CD4-positive, alpha-beta T cell treated with Interleukin-10 for 1 hour (primary cell): ENCODE measurements around the gene RBM47.
A peak's percentile ranks its signal among the peaks of the same experiment; 100 is the strongest.
"Not testable (repeated sequence)": the region's sequence is repeated elsewhere in the genome, so short reads cannot be mapped to it uniquely, and the experiment has no call there.

ENCODE experiments used
- DNase-seq: peaks from one replicate; pipeline ENCODE4 v3.0.0-alpha.2; 2020

The RBM47 gene

GRCh38 chr4:40559585-40560465 is 69.8 kb downstream of the RBM47 start:
- DNase-seq, result no peak

- no peak for DNase-seq
Observed at GRCh38 chr4:40557736-40558135, 71.9 kb downstream of the RBM47 start.

DNA sequence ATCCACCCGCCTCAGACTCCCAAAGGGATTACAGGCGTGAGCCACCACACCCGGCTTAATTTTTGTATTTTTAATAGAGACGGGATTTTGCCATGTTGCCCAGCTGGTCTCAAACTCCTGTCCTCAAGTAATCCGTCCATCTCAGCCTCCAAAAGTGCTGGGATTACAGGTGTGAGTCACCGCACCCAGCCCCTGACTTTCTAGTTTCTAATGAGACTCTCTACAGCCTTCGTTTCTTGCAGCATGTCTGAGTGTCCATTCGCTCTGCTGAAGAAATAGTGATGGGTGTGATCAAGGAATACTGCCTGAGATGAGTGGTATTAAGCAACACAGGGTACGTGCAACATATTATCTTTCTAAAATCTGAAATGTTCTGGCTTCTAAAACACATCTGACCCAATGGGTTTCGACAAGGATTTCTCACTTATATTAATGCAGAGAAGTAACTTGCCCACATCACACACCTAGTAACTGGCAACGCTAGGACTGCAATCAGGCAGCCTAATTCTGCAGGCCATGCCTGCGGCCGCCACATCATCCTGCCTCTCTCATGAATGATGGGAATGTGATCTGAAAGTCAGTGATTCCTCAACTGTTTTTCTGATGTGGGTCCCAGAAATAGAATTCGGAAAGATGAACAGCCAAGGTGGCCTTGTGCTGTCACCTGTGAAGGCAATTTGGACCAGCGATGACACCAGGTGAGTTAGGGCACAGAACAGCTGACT is 74.3 kb downstream of the RBM47 start:
- DNase-seq, result no peak

DNA sequence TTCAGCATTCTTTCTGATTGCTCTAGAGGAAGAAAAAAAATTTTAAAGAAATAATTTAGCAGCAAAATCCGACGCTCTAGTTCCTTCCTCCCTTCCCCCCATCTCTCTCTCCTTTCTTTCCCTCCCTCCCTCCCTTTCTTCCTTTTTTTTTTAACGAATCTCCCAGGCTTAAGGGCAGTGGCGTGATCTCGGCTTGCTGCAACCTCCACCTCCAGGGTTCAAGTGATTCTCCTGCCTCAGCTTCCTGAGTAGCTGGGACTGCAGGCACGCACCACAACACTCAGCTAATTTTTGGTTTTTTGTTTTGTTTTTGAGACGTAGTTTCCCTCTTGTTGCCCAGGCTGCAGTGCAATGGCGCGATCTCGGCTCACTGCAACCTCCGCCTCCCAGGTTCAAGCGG is 75.0 kb downstream of the RBM47 start:
- not testable (repeated sequence) for DNase-seq

GRCh38 chr4:40553995-40554394 is 75.7 kb downstream of the RBM47 start:
- DNase-seq, result peak; percentile 17

GRCh38 chr4:40552536-40552935 is 77.1 kb downstream of the RBM47 start:
- DNase-seq, result no peak

DNA sequence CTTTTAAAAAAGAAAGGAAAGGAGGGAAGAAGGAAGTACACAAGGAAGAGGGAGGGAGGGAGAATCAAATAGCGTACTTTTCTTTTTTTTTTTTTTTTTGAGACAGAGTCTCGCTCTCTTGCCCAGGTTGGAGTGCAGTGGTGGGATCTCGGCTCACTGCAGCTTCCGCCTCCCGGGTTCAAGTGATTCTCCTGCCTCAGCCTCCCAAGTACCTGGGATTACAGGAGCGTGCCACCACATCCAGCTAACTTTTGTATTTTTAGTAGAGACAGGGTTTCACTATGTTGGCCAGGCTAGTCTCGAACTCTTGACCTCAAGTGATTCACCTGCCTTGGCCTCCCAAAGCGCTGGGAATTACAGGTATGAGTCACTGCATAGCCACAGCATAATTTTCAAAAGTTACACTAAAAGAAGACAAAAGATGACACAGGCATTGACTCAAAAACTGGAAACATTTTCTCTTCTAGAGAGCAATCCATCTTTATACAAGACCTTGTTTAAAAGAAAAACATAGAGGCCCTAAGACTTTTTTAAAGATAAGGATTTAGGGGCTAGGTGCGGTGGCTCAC is 78.0 kb downstream of the RBM47 start:
- DNase-seq, result not testable (repeated sequence)

DNA sequence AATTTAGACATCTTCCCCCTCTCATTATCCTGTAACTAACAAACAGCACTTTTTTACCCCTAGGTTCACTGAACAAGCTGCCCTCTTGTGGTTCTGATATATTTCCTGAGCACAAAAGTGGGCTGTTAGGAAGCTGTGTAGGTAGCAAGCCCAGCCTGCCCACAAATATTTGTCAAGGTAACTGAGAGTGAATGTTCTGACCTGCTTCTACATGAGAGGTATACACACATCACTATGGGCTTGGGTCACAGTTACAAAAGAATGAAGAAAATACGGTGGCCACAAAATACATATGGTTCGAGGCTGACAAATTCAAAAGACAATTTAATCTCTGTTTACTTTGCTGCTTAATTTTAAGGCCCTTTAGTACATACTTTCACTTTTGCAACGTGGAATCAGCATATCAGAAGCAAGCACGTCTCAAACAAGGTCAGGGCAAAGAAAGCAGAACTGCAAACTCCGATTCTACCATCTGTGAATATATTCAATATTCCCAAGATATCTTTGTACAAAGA is 78.7 kb downstream of the RBM47 start:
- peak; percentile 42 for DNase-seq

GRCh38 chr4:40550196-40550595 is 79.5 kb downstream of the RBM47 start:
- DNase-seq, result no peak

DNA sequence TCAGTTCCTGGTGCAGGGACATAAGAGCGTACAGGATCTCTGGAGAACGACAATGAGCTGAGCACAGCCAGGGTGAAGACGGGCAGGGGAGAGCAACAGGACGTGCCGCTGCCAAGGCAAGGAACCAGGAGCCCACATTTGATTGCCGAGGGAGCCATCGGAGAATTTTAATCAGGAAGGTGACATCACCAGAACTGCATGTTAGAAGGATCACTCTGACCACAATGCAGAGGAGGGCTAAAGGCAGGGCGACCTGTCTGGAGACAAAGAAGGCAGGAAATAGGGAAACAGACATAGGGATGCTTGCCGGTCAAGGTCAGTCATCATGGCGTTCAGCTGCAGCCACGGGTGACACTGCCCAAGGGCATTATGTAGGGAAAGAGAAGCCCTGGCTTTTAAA is 81.4 kb downstream of the RBM47 start:
- no peak for DNase-seq

GRCh38 chr4:40547789-40548132 is 81.9 kb downstream of the RBM47 start:
- DNase-seq, result no peak

DNA sequence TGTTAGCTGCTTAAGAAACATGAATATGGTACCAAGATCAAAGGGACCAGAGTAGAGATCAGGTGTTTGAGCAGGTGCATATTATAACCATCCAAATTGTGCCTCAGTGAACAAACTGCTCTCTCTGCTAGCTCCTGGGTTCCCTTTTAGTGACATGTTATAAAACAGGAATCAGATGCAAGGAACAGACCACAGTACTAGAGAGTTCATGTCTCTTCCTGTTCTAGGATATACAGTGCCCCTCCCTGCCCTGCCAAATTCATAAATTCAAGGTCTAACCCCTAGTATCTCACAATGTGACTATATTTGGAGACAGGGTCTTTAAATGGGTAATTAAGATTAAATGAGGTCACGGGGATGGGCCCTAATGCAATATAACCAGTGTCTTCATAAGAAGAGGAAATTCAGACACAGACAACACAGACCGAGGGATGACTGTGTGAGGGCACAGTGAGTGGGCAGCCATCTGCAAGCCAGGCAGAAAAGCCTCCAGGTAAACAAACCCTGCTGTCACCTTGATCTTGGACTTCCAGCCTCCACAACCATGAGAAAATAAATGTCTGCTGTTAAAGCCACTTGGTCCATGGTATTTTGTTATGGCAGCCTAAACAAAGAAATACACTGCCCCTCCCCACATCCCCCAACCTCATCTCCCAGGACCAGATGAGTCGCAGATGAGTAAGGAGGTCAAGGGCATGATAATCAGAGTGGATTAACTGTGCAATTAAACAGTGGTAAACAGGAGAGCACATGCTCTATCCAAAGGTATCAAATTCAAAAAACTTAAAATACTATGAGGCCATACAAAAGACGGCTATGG is 82.5 kb downstream of the RBM47 start:
- no peak for DNase-seq

DNA sequence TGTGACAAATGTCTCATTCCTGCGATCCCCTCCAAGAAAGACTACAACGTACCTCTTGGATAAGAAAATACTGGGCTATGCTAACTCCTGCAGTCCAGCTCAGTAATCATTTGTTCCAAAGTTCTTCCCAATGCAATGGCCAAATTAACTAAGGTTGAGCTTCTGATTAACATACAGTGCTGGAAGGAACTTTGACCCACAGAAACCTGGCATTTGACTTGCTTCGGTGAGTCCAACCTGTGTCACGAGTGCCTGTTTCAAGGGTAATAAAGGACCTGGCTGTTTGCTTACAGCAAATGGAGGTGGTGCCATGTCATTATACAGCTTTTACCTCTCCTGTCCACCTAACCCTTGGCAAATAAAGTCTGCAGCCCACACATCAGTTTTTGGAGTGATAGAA is 83.2 kb downstream of the RBM47 start:
- DNase-seq, result no peak

GRCh38 chr4:40545487-40545886 is 84.2 kb downstream of the RBM47 start:
- not testable (repeated sequence) for DNase-seq

DNA sequence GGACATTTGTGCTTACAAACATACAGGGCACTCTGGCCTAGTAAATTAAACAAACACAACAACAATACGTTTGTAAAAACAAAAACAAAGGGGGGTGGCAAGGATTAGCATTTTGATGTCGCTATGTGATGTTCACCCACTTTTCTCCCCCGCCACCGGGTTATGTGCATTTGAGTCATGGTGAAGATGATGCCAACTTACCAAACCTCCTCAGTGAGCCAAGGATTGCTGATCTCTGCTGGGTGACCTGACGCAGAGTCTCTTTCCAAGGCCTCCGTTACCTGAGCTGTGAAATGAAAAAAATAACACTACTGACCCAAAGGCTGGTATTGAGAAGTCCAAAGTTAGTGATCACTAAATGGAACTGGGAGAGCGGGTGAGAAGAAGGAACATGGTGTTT is 85.4 kb downstream of the RBM47 start:
- no peak for DNase-seq

- no peak for DNase-seq
Observed at GRCh38 chr4:40540800-40541199, 88.9 kb downstream of the RBM47 start.

GRCh38 chr4:40536032-40536431 is 93.6 kb downstream of the RBM47 start:
- no peak for DNase-seq

DNA sequence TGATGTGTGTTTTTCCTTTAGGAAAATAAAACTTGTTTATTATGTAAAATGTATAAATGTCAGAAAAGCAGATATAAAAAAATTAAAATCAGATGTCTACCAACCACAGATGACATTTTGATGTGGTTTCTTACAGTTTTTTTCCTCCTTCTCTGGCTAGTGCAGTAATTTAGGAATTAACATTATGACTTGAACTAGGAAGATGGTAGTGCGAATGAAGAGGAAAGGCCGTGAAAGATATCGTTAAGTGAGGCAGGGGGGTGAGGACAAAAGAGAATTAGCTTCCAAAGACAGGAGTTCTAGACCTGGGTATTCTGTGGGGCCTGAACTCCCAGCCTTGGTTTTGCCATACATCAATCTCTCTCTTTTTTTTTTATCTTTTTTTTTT is 98.0 kb downstream of the RBM47 start:
- no peak for DNase-seq

GRCh38 chr4:40530961-40531635 is 98.6 kb downstream of the RBM47 start:
- no peak for DNase-seq

DNA sequence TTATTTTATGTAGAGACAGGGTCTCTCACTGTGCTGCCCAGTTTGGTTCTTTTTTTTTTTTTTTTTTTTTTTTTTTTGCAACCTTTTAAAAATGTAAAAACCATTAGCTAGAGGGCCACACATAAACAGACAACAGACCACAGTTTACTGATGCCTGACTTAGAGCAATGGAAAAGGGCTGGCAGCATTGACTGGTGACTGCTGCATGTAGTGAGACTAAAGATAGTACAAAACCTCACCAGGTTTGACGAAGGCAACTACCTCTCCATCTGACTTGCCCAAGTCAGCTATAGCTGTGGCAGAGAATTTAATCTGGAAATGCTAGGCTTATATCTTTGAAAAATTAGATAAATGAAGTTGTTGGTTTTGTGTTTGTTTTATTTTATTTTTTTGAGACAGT is 102.9 kb downstream of the RBM47 start:
- DNase-seq, result no peak

- DNase-seq, result no peak
Observed at GRCh38 chr4:40525752-40526598, 103.7 kb downstream of the RBM47 start.
